A673 (cell line): ENCODE data around the gene CAPN6. TPM values are rescaled to one million over a fixed set of nuclear protein-coding genes. Genes with fewer than 3 reads are reported as not detected.

ENCODE experiments used
- BruUV-seq: library from RNA; stranded (reverse); fragments of 400-500 nt; replicated peaks from 2 replicates; lab custom pipeline; 2021; lab: Mats Ljungman, UMichigan
- CTCF ChIA-PET: fragments of 300-600 bp; sonication (Branson Sonifier 250); formaldehyde crosslinking; loops from one replicate; lab custom pipeline; 2022; ENCODE audit warnings: antibody characterized with exemption; lab: Charles Lee
- POLR2A ChIA-PET: fragments of 300-600 bp; sonication (Branson Sonifier 250); formaldehyde crosslinking; loops from one replicate; lab custom pipeline; 2022; ENCODE audit warnings: antibody characterized with exemption; ENCODE audit not compliant: low non-redundant PET; lab: Charles Lee
- DNase-seq: peaks from one replicate; pipeline ENCODE4 v3.0.0-alpha.2; 2015; ENCODE audit warnings: low spot score
- H3K27ac ChIP-seq: fragments of 200-600 bp; sonication (generic); 2 replicates; pipeline ENCODE4 v1.5.1; 2016; ENCODE audit warnings: mixed run types, low read depth, mild to moderate bottlenecking, mixed read lengths, antibody characterized with exemption, low read length; ENCODE audit not compliant: poor library complexity, severe bottlenecking
- H3K27me3 ChIP-seq: fragments of 200-600 bp; sonication (generic); replicated peaks from 2 replicates; pipeline ENCODE4 v1.6.1; 2017; ENCODE audit warnings: mixed run types, low read depth, mild to moderate bottlenecking, mixed read lengths, antibody characterized with exemption, low read length; ENCODE audit not compliant: insufficient read depth, poor library complexity
- H3K36me3 ChIP-seq: fragments of 200-600 bp; sonication (generic); 2 replicates; pipeline ENCODE4 v1.6.1; 2016; ENCODE audit warnings: mixed run types, mild to moderate bottlenecking, mixed read lengths, antibody characterized with exemption, low read length; ENCODE audit not compliant: insufficient read depth, poor library complexity, severe bottlenecking
- H3K4me1 ChIP-seq: fragments of 200-600 bp; sonication (generic); 2 replicates; pipeline ENCODE4 v1.6.1; 2017; ENCODE audit warnings: mixed run types, mild to moderate bottlenecking, mixed read lengths, antibody characterized with exemption, low read length; ENCODE audit not compliant: insufficient read depth, poor library complexity, severe bottlenecking
- H3K4me3 ChIP-seq: fragments of 200-600 bp; sonication (generic); 2 replicates; pipeline ENCODE4 v1.5.1; 2016; ENCODE audit warnings: low read depth, mixed run types, mild to moderate bottlenecking, mixed read lengths, low read length; ENCODE audit not compliant: poor library complexity, severe bottlenecking
- H3K9me3 ChIP-seq: fragments of 200-600 bp; sonication (generic); 2 replicates; pipeline ENCODE4 v1.6.1; 2016; ENCODE audit warnings: mixed run types, low read depth, mild to moderate bottlenecking, mixed read lengths, antibody characterized with exemption, low read length; ENCODE audit not compliant: poor library complexity, severe bottlenecking
- EZH2 ChIP-seq: fragments of 200-600 bp; sonication (generic); IDR thresholded peaks from 2 replicates; pipeline ENCODE4 v1.6.1; 2017; ENCODE audit warnings: borderline replicate concordance, low read depth, mild to moderate bottlenecking, mixed read lengths, antibody characterized with exemption, low read length; ENCODE audit not compliant: poor library complexity, severe bottlenecking
- intact Hi-C: fragments of 100-400 bp; cut with micrococcal nuclease; formaldehyde crosslinking; loops from one replicate; pipeline ENCODE4 v1.10.0; 2022; ENCODE audit not compliant: unreplicated experiment
- total RNA-seq: library from RNA; stranded (reverse); gene quantifications from 2 replicates; pipeline ENCODE4 v1.2.3, GENCODE V29; 2021
- TF ChIP-seq, protein P1 (sequence below): fragments of 300-800, 200-600 bp; sonication (generic); conservative IDR thresholded peaks from 2 replicates; pipeline ENCODE4 v1.5.1; 2017; ENCODE audit warnings: low read depth, mild to moderate bottlenecking, antibody characterized with exemption, low read length, moderate library complexity, mixed read lengths

CAPN6 gene
- total RNA-seq, 1 experiment from 2014 or later = 0.28 TPM

DNA sequence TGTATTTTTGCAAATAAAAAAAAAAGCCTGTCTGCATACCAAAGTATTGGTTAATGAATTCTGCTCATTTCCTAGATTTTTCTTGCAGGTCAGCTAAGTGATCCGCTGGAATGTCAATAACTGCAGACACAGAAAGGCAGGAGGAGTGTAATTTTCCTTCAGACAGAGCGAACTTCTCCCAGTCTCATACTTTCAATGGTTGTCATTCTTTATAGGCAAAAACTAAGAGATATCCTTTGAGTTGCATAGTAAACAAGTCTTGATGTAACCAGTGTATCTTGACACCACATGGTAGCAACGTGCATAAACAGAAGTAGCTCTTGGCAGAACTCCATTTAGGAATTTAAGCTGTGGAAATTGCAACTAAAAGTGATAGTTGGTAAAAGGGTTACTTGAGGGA is 8.2 kb downstream of the CAPN6 start:
- no peaks in the 10 kb centered on the region for H3K36me3 ChIP-seq
- H3K9me3 ChIP-seq = no peaks in the 10 kb centered on the region
- H3K4me1 ChIP-seq = no peaks in the 10 kb centered on the region
- ChIA-PET POLR2A (no interaction called here), CTCF (no interaction called here)
- TF ChIP-seq, protein P1, sequence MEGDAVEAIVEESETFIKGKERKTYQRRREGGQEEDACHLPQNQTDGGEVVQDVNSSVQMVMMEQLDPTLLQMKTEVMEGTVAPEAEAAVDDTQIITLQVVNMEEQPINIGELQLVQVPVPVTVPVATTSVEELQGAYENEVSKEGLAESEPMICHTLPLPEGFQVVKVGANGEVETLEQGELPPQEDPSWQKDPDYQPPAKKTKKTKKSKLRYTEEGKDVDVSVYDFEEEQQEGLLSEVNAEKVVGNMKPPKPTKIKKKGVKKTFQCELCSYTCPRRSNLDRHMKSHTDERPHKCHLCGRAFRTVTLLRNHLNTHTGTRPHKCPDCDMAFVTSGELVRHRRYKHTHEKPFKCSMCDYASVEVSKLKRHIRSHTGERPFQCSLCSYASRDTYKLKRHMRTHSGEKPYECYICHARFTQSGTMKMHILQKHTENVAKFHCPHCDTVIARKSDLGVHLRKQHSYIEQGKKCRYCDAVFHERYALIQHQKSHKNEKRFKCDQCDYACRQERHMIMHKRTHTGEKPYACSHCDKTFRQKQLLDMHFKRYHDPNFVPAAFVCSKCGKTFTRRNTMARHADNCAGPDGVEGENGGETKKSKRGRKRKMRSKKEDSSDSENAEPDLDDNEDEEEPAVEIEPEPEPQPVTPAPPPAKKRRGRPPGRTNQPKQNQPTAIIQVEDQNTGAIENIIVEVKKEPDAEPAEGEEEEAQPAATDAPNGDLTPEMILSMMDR = no peak
- TF ChIP-seq EZH2 = no peak
- no peak for DNase-seq
- intact Hi-C loops = loop anchor here (10.0 kb wide), 1 partner anchor 183 kb away; no protein-coding TSS in a partner anchor
- no TSS peak for BruUV-seq
- no peak overlapping the region for H3K27ac ChIP-seq
- peaks cover 8% of the 10 kb centered on the region for H3K27me3 ChIP-seq
- no peak overlapping the region for H3K4me3 ChIP-seq

DNA sequence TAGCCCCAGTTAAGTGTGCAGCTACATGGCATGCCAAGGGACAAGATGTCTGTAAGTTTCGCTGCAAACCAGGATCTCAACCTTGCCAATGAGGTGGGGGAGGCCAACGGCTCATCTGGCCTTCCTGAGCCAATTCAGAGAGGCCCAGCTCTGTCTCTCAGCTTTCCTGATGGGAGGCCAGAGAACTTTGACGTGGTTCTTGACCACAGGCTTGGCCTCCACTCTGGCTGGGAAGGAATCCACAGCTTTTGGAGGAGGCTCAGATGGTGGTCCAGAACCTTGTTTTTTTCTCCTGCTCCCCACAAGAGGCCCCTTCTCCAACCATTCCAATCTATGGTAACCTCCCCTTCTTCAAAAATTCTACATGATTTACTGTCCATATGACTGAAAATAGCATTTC is 9.8 kb downstream of the CAPN6 start:
- no peak for TF ChIP-seq EZH2
- TF ChIP-seq, protein P1 = no peak
- H3K4me1 ChIP-seq = no peaks in the 10 kb centered on the region
- no peak for DNase-seq
- H3K9me3 ChIP-seq = no peaks in the 10 kb centered on the region
- intact Hi-C loops = loop anchor here (10.0 kb wide), 1 partner anchor 184 kb away; no protein-coding TSS in a partner anchor
- H3K27me3 ChIP-seq = no peaks in the 10 kb centered on the region
- no peak overlapping the region for H3K4me3 ChIP-seq
- no peak overlapping the region for H3K27ac ChIP-seq
- ChIA-PET CTCF (no interaction called here), POLR2A (no interaction called here)
- no TSS peak for BruUV-seq
- H3K36me3 ChIP-seq = no peaks in the 10 kb centered on the region

GRCh38 chrX:111259559-111259958 is 10.7 kb downstream of the CAPN6 start:
- intact Hi-C loops = no loop called here
- no peaks in the 10 kb centered on the region for H3K4me1 ChIP-seq
- ChIA-PET POLR2A (no interaction called here), CTCF (no interaction called here)
- DNase-seq = no peak
- no peaks in the 10 kb centered on the region for H3K9me3 ChIP-seq
- no peak overlapping the region for H3K27ac ChIP-seq
- no peak overlapping the region for H3K4me3 ChIP-seq
- H3K36me3 ChIP-seq = no peaks in the 10 kb centered on the region
- TF ChIP-seq, protein P1 = no peak
- TF ChIP-seq EZH2 = no peak
- H3K27me3 ChIP-seq = no peaks in the 10 kb centered on the region
- no TSS peak for BruUV-seq
